GM12873 (cell line): ENCODE data around the gene HELZ.

ENCODE experiments used
- TF ChIP-seq, protein P1 (sequence below): IDR thresholded peaks from 2 replicates; pipeline ENCODE4 v1.5.1; 2012; ENCODE audit warnings: low read depth, mild to moderate bottlenecking, moderate library complexity, low read length, control low read depth; ENCODE audit not compliant: insufficient read depth; ENCODE audit errors: missing control alignments

HELZ gene

DNA sequence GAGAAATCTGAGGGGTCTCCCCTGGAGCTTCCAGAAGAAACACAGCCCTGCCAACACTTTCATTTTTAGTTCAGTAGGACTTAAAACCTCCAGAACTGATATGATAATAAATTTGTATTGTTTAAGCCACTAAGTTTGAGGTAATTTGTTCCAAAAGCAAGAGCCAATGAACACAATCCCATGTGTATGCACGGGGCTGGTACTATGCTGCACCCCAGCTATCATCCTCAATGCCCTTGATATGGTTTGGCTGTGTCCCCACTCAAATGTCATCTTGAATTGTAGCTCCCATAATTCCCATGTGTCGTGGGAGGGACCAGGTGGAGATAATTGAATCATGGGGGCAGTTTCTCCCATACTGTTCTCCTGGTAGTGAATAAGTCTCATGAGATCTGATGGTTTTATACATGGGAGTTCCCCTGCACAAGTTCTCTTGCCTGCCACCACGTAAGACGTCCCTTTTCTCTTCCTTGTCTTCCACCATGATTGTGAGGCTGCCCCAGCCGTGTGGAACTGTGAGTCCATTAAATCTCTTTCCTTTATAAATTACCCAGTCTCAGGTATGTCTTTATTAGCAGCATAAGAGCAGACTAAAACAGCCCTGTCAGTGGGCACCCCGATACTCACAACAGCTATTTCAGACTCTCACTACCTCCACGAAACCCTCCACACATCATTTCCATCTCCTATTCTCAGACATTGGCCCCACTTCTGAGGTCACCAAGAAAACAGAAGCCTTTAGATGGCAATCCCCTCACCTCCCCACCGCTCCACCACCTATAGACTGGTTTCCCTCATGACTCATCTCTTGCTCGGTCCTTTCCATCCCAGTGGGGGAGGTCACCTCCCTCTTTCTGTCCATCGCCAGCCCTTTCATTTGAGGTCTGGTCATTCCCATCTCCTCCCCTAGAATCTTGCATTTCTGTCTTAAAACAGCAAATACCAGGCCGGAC is 209.6 kb downstream of the HELZ start:
- TF ChIP-seq, protein P1, sequence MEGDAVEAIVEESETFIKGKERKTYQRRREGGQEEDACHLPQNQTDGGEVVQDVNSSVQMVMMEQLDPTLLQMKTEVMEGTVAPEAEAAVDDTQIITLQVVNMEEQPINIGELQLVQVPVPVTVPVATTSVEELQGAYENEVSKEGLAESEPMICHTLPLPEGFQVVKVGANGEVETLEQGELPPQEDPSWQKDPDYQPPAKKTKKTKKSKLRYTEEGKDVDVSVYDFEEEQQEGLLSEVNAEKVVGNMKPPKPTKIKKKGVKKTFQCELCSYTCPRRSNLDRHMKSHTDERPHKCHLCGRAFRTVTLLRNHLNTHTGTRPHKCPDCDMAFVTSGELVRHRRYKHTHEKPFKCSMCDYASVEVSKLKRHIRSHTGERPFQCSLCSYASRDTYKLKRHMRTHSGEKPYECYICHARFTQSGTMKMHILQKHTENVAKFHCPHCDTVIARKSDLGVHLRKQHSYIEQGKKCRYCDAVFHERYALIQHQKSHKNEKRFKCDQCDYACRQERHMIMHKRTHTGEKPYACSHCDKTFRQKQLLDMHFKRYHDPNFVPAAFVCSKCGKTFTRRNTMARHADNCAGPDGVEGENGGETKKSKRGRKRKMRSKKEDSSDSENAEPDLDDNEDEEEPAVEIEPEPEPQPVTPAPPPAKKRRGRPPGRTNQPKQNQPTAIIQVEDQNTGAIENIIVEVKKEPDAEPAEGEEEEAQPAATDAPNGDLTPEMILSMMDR: no peak

DNA sequence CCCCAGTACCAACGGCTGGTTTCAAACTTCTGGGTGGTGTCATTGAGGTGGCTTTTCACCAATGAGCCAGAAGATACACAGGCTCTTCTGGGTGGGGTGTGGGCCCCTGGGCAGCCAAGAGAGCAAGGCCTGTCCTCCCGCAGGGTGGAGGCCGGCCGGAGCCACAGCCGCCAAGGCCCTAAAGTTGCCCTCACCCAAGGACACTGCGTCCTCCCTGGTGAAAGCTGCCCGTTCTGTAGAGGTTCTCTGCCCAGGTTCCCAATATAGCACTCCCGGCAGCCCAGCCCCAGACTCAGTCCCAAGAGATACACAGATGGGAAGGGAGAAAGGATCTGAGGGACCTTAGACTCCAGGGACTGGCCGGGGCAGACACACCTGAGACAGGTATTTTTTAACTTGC is 211.4 kb downstream of the HELZ start:
- TF ChIP-seq, protein P1: no peak

DNA sequence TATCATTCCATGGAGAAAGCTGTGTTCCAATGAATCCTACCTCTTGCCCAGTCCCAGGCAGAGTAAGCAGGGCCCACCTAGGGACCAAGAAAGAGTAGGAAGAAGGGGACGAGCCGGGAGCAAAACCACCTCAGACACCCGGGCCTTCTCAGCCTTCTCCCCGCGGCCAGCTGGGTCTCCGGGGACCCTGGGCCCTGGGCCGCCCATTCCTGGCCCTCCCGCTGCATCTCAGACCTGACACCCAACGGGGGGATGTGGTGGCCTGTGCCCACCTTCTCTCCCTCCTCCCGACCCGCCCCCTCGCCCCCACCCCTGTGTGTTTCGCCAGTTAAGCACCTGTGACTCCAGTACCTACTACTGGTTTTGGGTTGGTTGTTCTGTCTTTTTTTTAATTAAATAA is 212.0 kb downstream of the HELZ start:
- TF ChIP-seq, protein P1: no peak

DNA sequence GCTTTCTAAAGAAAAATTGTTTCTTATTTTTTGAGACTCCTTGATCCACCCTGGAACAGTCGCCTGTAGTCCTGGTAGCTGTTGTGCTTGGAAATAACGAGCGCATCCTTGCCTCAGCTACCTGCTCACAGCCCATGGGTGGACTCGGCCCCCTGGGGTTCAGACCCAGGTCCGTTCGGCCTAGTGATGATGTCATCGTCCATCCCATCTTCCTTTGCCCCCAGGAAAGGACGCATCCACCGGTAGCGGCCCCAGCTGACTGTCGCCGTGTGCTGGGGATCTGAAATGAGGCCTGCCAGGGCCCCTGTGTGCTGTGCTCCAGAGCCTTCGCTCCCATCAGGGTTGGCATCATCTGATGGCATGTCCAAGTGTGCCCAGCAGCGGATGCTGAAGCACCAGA is 212.6 kb downstream of the HELZ start:
- TF ChIP-seq, protein P1: no peak

DNA sequence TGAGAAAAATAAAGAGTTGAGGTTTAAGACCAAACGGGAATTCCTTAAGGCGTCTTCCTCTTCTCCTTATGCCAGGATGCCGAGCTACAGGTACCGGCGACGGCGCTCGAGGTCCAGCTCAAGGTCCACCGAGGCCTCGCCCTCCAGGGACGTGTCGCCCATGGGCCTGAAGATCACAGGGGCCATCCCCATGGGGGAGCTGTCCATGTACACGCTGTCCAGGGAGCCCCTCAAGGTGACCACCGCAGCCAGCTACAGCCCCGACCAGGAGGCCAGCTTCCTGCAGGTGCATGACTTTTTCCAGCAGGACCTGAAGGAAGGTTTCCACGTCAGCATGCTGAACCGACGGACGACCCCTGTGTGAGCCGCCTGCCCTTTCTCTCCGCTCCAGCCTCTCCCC is 214.4 kb downstream of the HELZ start:
- TF ChIP-seq, protein P1: no peak

DNA sequence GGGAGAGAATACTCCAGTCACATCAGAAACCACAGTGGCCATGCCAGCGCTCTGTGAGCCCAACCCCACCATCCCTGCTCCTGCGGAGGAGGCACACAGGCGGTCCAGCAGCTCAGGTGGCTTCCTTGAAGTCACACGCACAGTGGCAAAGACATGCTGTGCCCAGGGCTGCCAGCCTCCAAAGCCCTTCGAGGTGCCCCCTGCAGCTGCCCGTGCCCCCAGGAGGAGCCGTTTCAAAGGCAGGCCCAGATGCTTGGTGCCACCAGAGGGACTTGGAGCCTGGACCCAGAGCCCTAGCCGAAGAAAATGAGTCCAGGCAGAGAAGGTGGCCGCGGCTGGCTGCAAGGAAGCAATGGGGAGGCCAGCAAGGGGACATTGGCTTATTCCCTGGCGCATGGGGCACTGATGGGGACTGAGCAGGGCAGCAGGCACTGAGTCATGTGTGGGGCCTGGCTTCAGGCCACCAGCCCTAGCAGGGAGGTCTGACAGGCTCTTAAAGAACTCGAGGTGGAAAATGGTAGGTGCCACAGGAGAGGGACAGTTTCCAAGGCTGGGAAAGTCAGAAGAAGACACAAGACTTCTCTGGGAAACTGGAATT is 217.9 kb downstream of the HELZ start:
- TF ChIP-seq, protein P1: no peak

DNA sequence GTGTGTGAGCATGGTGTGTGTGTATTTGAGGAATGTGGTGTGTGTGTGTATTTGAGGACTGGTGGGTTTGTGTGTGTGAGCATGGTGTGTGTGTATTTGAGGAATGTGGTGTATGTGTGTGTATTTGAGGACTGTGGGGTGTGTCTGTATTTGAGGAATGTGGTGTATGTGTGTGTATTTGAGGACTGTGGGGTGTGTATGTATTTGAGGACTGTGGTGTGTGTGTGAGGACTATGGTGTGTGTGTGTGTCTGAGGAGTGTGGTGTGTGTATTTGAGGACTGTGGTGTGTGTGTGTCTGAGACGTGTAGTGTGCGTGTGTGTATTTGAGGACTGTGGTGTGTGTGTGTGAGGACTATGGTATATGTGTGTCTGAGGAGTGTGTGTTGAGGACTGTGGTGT is 218.7 kb downstream of the HELZ start:
- TF ChIP-seq, protein P1: no peak
